HG03175 (cell line): ENCODE data around the gene COL9A3.

ENCODE experiments used
- ATAC-seq: cut with Tn5 transposase; IDR thresholded peaks from one replicate; pipeline ENCODE4 v1.9.1; 2021; ENCODE audit warnings: mild to moderate bottlenecking, moderate library complexity; ENCODE audit not compliant: unreplicated experiment

Gene COL9A3

GRCh38 chr20:62778601-62779416, 38.0 kb upstream of the COL9A3 start:
- ATAC-seq = no peak

- no peak for ATAC-seq
Measured at GRCh38 chr20:62779417-62779685, 37.5 kb upstream of the COL9A3 start.

- ATAC-seq = no peak
Measured at GRCh38 chr20:62780204-62780603, 36.6 kb upstream of the COL9A3 start.

- no peak for ATAC-seq
Measured at GRCh38 chr20:62780696-62781095, 36.2 kb upstream of the COL9A3 start.

GRCh38 chr20:62782149-62782892, 34.5 kb upstream of the COL9A3 start:
- no peak for ATAC-seq

- no peak for ATAC-seq
Measured at GRCh38 chr20:62782893-62783278, 34.0 kb upstream of the COL9A3 start.

- ATAC-seq = no peak
Measured at GRCh38 chr20:62784497-62784896, 32.4 kb upstream of the COL9A3 start.

GRCh38 chr20:62785393-62785792, 31.5 kb upstream of the COL9A3 start:
- ATAC-seq = no peak

GRCh38 chr20:62786157-62786556, 30.7 kb upstream of the COL9A3 start:
- no peak for ATAC-seq

GRCh38 chr20:62787321-62787720, 29.5 kb upstream of the COL9A3 start:
- no peak for ATAC-seq

GRCh38 chr20:62787866-62788265, 29.0 kb upstream of the COL9A3 start:
- ATAC-seq = no peak

GRCh38 chr20:62788607-62789006, 28.2 kb upstream of the COL9A3 start:
- ATAC-seq = no peak

GRCh38 chr20:62790075-62790474, 26.8 kb upstream of the COL9A3 start:
- no peak for ATAC-seq

- no peak for ATAC-seq
Measured at GRCh38 chr20:62791301-62792181, 25.3 kb upstream of the COL9A3 start.

GRCh38 chr20:62792182-62792939, 24.5 kb upstream of the COL9A3 start:
- no peak for ATAC-seq

GRCh38 chr20:62792940-62793756, 23.7 kb upstream of the COL9A3 start:
- ATAC-seq = no peak

- ATAC-seq = no peak
Measured at GRCh38 chr20:62793757-62794006, 23.2 kb upstream of the COL9A3 start.

GRCh38 chr20:62794007-62794724, 22.7 kb upstream of the COL9A3 start:
- ATAC-seq = peak; percentile 64

GRCh38 chr20:62795023-62795761, 21.7 kb upstream of the COL9A3 start:
- ATAC-seq = no peak
